WERI-Rb-1 (cell line): ENCODE data around the gene SLC7A14.

ENCODE experiments used
- DNase-seq: peaks from one replicate; pipeline ENCODE4 v3.0.0-alpha.2; 2020
- H3K27ac ChIP-seq: fragments of 250-450 bp; sonication (Bioruptor Pico); 2 replicates; pipeline ENCODE4 v1.5.1; 2020; ENCODE audit warnings: mild to moderate bottlenecking, moderate library complexity
- H3K27me3 ChIP-seq: fragments of 250-450 bp; sonication (Bioruptor Pico); 2 replicates; pipeline ENCODE4 v1.5.1; 2021; ENCODE audit warnings: mild to moderate bottlenecking, low read depth, moderate library complexity; ENCODE audit not compliant: insufficient read depth, severe bottlenecking
- H3K36me3 ChIP-seq: fragments of 250-450 bp; sonication (Bioruptor Pico); 2 replicates; pipeline ENCODE4 v1.5.1; 2020; ENCODE audit warnings: mild to moderate bottlenecking, moderate library complexity
- H3K4me3 ChIP-seq: 2 replicates; pipeline ENCODE4 v1.5.1; 2011; ENCODE audit warnings: low read depth, mild to moderate bottlenecking, control low read depth, low read length
- H3K9me3 ChIP-seq: fragments of 250-450 bp; sonication (Bioruptor Pico); 2 replicates; pipeline ENCODE4 v1.5.1; 2021; ENCODE audit warnings: mild to moderate bottlenecking, moderate library complexity; ENCODE audit not compliant: severe bottlenecking
- TF ChIP-seq, protein P1 (sequence below): IDR thresholded peaks from 2 replicates; pipeline ENCODE4 v1.5.1; 2011; ENCODE audit warnings: low read depth, mild to moderate bottlenecking, control low read depth, inconsistent platforms, low read length

The SLC7A14 gene

DNA sequence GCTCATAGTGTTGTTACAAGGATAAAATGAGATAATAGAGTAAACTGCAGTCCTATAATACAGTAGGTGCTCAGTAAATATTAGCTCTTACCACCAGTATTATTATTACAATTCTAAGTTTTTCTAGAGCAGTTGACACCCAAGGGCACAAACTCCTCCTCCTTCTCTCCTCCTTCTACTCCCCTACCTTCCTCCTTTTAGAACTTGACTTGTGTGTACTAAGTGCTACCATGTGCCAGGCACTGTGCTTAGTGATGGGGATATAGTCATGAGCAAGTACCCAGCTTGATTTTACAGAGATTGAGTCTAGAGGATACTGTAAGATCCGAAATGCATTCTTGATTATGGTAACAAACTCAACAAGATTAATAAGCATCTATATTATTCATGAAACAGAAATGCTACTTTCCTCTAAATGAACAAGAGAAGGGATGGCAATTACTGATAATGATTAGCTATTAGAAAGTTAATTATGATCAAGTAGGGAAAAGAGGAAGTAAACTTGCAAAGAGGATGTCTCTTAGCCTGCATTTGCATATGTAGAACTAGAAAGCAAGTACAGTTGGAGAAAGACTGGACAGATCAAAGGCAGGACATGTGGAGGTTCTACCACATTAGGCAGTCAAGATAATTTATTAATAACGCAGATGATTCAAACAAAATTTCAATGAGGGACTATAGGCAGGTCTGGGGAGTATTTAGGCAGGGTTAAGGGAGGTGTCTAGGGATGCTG lies 94.9 kb downstream of the SLC7A14 start:
- H3K27ac ChIP-seq = no peak overlapping the region
- no peak overlapping the region for H3K4me3 ChIP-seq
- TF ChIP-seq, protein P1, sequence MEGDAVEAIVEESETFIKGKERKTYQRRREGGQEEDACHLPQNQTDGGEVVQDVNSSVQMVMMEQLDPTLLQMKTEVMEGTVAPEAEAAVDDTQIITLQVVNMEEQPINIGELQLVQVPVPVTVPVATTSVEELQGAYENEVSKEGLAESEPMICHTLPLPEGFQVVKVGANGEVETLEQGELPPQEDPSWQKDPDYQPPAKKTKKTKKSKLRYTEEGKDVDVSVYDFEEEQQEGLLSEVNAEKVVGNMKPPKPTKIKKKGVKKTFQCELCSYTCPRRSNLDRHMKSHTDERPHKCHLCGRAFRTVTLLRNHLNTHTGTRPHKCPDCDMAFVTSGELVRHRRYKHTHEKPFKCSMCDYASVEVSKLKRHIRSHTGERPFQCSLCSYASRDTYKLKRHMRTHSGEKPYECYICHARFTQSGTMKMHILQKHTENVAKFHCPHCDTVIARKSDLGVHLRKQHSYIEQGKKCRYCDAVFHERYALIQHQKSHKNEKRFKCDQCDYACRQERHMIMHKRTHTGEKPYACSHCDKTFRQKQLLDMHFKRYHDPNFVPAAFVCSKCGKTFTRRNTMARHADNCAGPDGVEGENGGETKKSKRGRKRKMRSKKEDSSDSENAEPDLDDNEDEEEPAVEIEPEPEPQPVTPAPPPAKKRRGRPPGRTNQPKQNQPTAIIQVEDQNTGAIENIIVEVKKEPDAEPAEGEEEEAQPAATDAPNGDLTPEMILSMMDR = no peak
- H3K9me3 ChIP-seq = no peaks in the 10 kb centered on the region
- DNase-seq = no peak
- H3K27me3 ChIP-seq = no peaks in the 10 kb centered on the region
- H3K36me3 ChIP-seq = no peaks in the 10 kb centered on the region

DNA sequence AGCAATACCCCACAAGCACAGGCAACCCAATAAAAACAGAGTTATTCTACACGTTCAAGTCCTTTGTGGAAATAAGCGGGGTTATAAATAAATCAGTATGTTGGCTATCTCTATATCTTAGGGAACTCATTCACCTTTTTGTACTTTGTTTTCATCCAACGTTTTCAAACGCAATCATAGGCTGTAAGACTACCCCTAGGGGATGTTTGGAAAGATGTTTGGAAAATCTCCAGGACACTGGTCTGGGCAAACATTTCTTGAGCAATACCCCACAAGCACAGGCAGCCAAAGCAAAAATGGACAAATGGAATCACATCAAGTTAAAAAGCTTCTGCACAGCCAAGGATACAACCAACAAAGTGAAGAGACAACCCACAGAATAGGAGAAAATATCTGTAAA lies 97.1 kb downstream of the SLC7A14 start:
- no peak for DNase-seq
- H3K27me3 ChIP-seq = no peaks in the 10 kb centered on the region
- H3K36me3 ChIP-seq = no peaks in the 10 kb centered on the region
- TF ChIP-seq, protein P1 = no peak
- H3K27ac ChIP-seq = no peak overlapping the region
- no peak overlapping the region for H3K4me3 ChIP-seq
- no peaks in the 10 kb centered on the region for H3K9me3 ChIP-seq

DNA sequence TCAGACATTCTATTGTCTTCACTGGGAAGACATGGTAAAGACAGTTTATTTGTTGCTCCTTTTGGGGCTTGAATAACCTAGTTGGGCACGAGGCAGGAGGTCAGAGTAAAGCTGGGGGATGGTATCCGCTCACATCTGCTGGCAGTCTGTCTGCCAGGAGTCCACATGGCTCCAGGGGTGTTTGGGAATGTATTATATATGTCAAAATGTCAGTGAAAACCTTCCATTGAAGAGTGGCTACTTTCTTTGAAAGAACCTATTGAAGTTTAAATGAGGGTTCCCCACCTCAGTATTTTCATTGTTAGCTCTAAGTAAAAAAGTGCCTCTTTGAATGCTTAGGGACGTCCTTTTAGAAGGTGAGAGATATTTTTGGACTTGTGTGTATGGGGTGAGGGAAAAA lies 98.8 kb downstream of the SLC7A14 start:
- TF ChIP-seq, protein P1 = no peak
- H3K36me3 ChIP-seq = no peaks in the 10 kb centered on the region
- no peak overlapping the region for H3K4me3 ChIP-seq
- H3K27ac ChIP-seq = no peak overlapping the region
- no peak for DNase-seq
- H3K27me3 ChIP-seq = no peaks in the 10 kb centered on the region
- H3K9me3 ChIP-seq = no peaks in the 10 kb centered on the region

DNA sequence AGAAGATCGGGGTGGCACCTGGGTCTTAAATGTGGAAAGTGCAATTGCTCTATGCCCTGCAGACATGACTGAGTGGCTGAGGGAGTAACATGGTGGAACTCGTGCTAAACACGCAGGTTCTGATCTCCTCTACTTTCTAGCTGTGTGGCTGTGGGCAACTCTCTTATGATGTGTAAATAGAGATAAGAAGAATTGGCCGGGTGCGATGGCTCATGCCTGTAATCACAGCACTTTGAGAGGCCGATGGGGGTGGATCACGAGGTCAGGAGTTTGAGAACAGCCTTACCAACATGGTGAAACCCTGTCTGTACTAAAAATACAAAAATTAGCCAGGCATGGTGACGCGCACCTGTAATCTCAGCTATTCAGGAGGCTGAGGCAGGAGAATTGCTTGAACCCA lies 99.5 kb downstream of the SLC7A14 start:
- no peaks in the 10 kb centered on the region for H3K27me3 ChIP-seq
- TF ChIP-seq, protein P1 = no peak
- no peaks in the 10 kb centered on the region for H3K9me3 ChIP-seq
- DNase-seq = no peak
- H3K36me3 ChIP-seq = no peaks in the 10 kb centered on the region
- H3K27ac ChIP-seq = no peak overlapping the region
- H3K4me3 ChIP-seq = no peak overlapping the region

DNA sequence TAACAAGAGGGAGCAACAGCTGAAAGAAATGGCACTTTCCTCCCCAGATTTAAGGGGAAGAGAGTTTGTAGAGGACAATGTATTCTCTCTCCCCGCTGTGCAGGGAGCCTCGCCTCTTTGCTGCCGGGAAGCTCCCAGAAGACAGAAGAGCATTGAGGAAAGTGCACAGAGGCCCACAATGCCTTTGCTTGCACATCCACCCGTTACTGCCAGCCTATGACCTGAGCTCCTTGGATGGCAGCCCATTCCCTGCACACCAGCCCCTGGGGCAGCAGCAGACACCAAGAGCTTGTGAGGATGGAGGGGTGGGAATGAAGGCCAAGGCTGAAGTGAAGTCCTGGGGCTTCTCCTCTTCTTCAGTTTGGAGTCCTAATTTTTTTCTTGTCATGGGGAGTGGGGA lies 100.2 kb downstream of the SLC7A14 start:
- Histone ChIP-seq H3K36me3 (no peaks in the 10 kb centered on the region), H3K9me3 (no peaks in the 10 kb centered on the region), H3K27ac (no peak overlapping the region), H3K27me3 (no peaks in the 10 kb centered on the region), H3K4me3 (no peak overlapping the region)
- no peak for DNase-seq
- TF ChIP-seq, protein P1 = no peak

DNA sequence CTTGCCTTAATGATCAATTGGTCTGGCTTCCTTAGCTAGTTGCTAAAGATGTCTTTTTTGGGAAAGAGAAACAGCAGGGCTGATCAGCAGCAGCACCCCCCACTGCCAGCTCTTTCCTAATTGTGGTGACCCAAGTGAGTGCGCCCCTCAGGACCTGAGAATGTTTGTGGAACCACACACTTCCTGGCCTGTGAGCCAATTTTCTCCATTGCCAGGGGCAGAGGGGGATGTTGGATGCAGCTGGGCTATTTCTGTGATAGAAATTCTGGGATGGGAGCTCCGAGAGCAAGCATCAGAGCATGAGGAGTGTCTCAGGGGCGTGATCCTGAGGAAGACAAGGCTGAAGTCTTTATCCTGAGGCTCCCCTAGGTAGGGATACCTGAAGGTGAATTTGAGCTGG lies 100.6 kb downstream of the SLC7A14 start:
- TF ChIP-seq, protein P1 = no peak
- no peak overlapping the region for H3K4me3 ChIP-seq
- H3K27ac ChIP-seq = no peak overlapping the region
- no peak for DNase-seq
- no peaks in the 10 kb centered on the region for H3K9me3 ChIP-seq
- no peaks in the 10 kb centered on the region for H3K36me3 ChIP-seq
- H3K27me3 ChIP-seq = no peaks in the 10 kb centered on the region
